Stomach (tissue), 4 donors: ENCODE results near the gene ASIC4.

Experiments used
- CTCF ChIP-seq, 7 experiments: fragments of 450-650 bp in 4 of 7; fragments of 200-600 bp in 3 of 7; sonication (generic) in 3 of 7; IDR thresholded peaks; one replicate each; pipeline ENCODE4 v1.5.1; 2016 to 2019; ENCODE audit warnings: antibody characterized with exemption in 7 of 7, control low read depth in 2 of 7, mild to moderate bottlenecking in 1 of 7
- EP300 ChIP-seq: sonication (generic); formaldehyde crosslinking; IDR thresholded peaks from one replicate; pipeline ENCODE4 v1.6.1; 2017; ENCODE audit warnings: antibody characterized with exemption

- TF ChIP-seq CTCF (IDR thresholded peaks at IDR 0.05) (no peak), EP300 (no peak)
Observed at GRCh38 chr2:219506153-219506801, 8.0 kb upstream of the ASIC4 start.
